ENCODE results near the gene TMEM94.

The TMEM94 gene

GRCh38 chr17:75536366-75536765 is 79.9 kb downstream of the TMEM94 start:
- in situ Hi-C loops (cut with HindIII; ENCODE audit: low pct_ligation_motif_present, low pct_unique_long_range_greater_than_20kb, low sequenced_read_pairs), result no loop called here
- DNase-seq, result no peak

- DNase-seq, result no peak
- in situ Hi-C loops (cut with HindIII; ENCODE audit: low pct_ligation_motif_present, low pct_unique_long_range_greater_than_20kb, low sequenced_read_pairs), result no loop called here
Measured at GRCh38 chr17:75539967-75540729, 83.7 kb downstream of the TMEM94 start.

- DNase-seq, result no peak
- in situ Hi-C loops (cut with HindIII; ENCODE audit: low pct_ligation_motif_present, low pct_unique_long_range_greater_than_20kb, low sequenced_read_pairs), result no loop called here
Measured at GRCh38 chr17:75540923-75541503, 84.6 kb downstream of the TMEM94 start.

- DNase-seq, result no peak
- in situ Hi-C loops (cut with HindIII; ENCODE audit: low pct_ligation_motif_present, low pct_unique_long_range_greater_than_20kb, low sequenced_read_pairs), result no loop called here
Measured at GRCh38 chr17:75542229-75542628, 85.8 kb downstream of the TMEM94 start.

GRCh38 chr17:75542728-75543336 is 86.4 kb downstream of the TMEM94 start:
- in situ Hi-C loops (cut with HindIII; ENCODE audit: low pct_ligation_motif_present, low pct_unique_long_range_greater_than_20kb, low sequenced_read_pairs), result no loop called here
- DNase-seq, result no peak

GRCh38 chr17:75544250-75544649 is 87.8 kb downstream of the TMEM94 start:
- in situ Hi-C loops (cut with HindIII; ENCODE audit: low pct_ligation_motif_present, low pct_unique_long_range_greater_than_20kb, low sequenced_read_pairs), result no loop called here
- DNase-seq, result no peak

- no peak for DNase-seq
- in situ Hi-C loops (cut with HindIII; ENCODE audit: low pct_ligation_motif_present, low pct_unique_long_range_greater_than_20kb, low sequenced_read_pairs), result no loop called here
Measured at GRCh38 chr17:75546181-75546580, 89.7 kb downstream of the TMEM94 start.

GRCh38 chr17:75547091-75547490 is 90.7 kb downstream of the TMEM94 start:
- no peak for DNase-seq
- in situ Hi-C loops (cut with HindIII; ENCODE audit: low pct_ligation_motif_present, low pct_unique_long_range_greater_than_20kb, low sequenced_read_pairs), result no loop called here

GRCh38 chr17:75548813-75549212 is 92.4 kb downstream of the TMEM94 start:
- in situ Hi-C loops (cut with HindIII; ENCODE audit: low pct_ligation_motif_present, low pct_unique_long_range_greater_than_20kb, low sequenced_read_pairs), result no loop called here
- no peak for DNase-seq

Measured in ACHN (cell line).